Adrenal gland (tissue), 12 donors: ENCODE results near the gene PNPLA5. TPM values are rescaled to one million over a fixed set of nuclear protein-coding genes. Genes with fewer than 3 reads are reported as not detected.
"Not testable (repeated sequence)": the region's sequence is repeated elsewhere in the genome, so short reads cannot be mapped to it uniquely, and the experiment has no call there.

ENCODE experiments used
- DNase-seq, 7 donors: peaks; one replicate each; pipeline ENCODE4 v3.0.0-alpha.2; 2019 to 2020
- H3K27ac ChIP-seq, 5 donors: fragments of 200-600 bp; sonication (generic) in 4 of 5; 1 replicate in 3 of 5; 2 replicates in 2 of 5; pipeline versions ENCODE4 v1.5.1 to v1.8.0; 2016 to 2020; ENCODE audit warnings: mild to moderate bottlenecking in 1 of 5
- H3K27me3 ChIP-seq: fragments of 200-600 bp; 2 replicates; pipeline ENCODE4 v1.8.0; 2021
- H3K36me3 ChIP-seq, 2 donors: fragments of 200-600 bp; replicated peaks in 1 of 2; 1 replicate in 1 of 2; 2 replicates in 1 of 2; pipeline versions ENCODE4 v1.5.1 to v1.8.0; 2018 to 2022
- H3K4me1 ChIP-seq, 2 donors: fragments of 200-600 bp; replicated peaks in 1 of 2; 1 replicate in 1 of 2; 2 replicates in 1 of 2; pipeline versions ENCODE4 v1.5.1 to v1.8.0; 2018 to 2021
- H3K4me3 ChIP-seq, 4 donors: fragments of 200-600 bp; sonication (generic) in 3 of 4; one replicate each; pipeline ENCODE4 v1.5.1; 2016 to 2018
- H3K9me3 ChIP-seq, 3 donors: fragments of 200-600 bp; sonication (generic) in 1 of 3; replicated peaks in 1 of 3; 1 replicate in 2 of 3; 2 replicates in 1 of 3; pipeline versions ENCODE4 v1.5.1 to v1.8.0; 2016 to 2021
- POLR2A ChIP-seq, 2 donors: fragments of 450-650 bp; IDR thresholded peaks; one replicate each; pipeline ENCODE4 v1.6.1; 2017; ENCODE audit warnings: antibody characterized with exemption in 2 of 2, mild to moderate bottlenecking in 2 of 2, moderate library complexity in 1 of 2
- WGBS, 4 donors: extraction: QIAGEN DNeasy Blood & Tissue Kit in 2 of 4; methylation state at CpG; one replicate each; pipeline versions ENCODE4 v1.1.5 to v1.1.7; 2013 to 2017; 5-methylcytosine and 5-hydroxymethylcytosine counted together
- intact Hi-C, 2 donors: fragments of 100-400 bp; cut with DNase I; formaldehyde crosslinking; loops; one replicate each; pipeline versions ENCODE4 v1.14.1 to v1.15.0; 2022 to 2023
- polyA plus RNA-seq, 3 donors: library from polyadenylated mRNA; stranded (reverse); fragments of 200-250 nt in 2 of 3; fragments of 350-450 nt in 1 of 3; fragmentation: Illumina TruSeq in 1 of 3; extraction: RNeasy Lipid Tissue Mini Kit (QIAGEN cat#74804) in 1 of 3; gene quantifications; one replicate each; pipeline ENCODE4 v1.2.3, GENCODE V29; 2013 to 2014
- total RNA-seq, 9 donors: library from RNA; depleted of rRNA in 4 of 9; stranded (reverse); fragments of >200 nt in 4 of 9; fragments of 120-200 nt in 1 of 9; fragmentation: NEBNext Ultra II Directional in 1 of 9; extraction: Animal tissue kit (Norgen Biotek cat#: 25700) in 1 of 9; gene quantifications; one replicate each; pipeline versions ENCODE4 v1.1.0 to v1.2.4, GENCODE V29; 2013 to 2023
- TF ChIP-seq, protein P1 (sequence below), 6 experiments: fragments of 450-650 bp in 4 of 6; fragments of 200-600 bp in 2 of 6; sonication (generic) in 1 of 6; IDR thresholded peaks; 1 replicate in 5 of 6; 2 replicates in 1 of 6; pipeline versions ENCODE4 v1.5.1 to v1.8.0; 2016 to 2021; ENCODE audit warnings: antibody characterized with exemption in 6 of 6, mild to moderate bottlenecking in 2 of 6, moderate library complexity in 1 of 6
- donor health status: healthy with polysubstance abuse.
- donor health status: Bipolar disorder and iron deficiency.
- donor health status: DM: yes; HTN: yes; CAD: no.
- donor health status: DM: no; HTN: no; CAD: no.
- donor health status: DM: no; HTN: no; CAD: no.
- donor health status: DM: yes; HTN: yes; CAD: no.

PNPLA5 gene
- total and polyA plus RNA-seq, 12 donors: not detected

DNA sequence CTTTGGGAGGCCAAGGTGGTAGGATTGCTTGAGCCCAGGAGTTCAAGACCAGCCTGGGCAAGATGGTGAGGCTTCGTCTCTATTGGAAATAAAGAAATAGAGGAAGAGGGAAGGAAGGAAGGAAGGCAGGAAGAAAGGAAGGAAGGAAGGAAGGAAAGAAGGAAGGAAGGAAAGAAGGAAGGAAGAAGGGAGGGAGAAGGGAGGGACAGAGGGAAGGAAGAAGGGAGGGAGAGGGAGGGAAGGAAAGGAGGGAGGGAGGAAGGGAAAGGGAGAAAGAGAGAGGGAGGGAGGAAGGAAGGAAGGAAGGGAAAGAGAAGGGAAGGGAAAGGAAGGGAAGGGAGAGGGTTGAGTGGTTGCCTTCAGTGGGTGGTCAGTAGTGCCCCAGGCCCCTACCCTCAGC lies 17.9 kb upstream of the PNPLA5 start:
- H3K4me3 ChIP-seq: no peak overlapping the region
- intact Hi-C loops: no loop called here
- DNase-seq: no peak
- TF ChIP-seq POLR2A (IDR thresholded peaks at IDR 0.05): no peak
- TF ChIP-seq, protein P1, sequence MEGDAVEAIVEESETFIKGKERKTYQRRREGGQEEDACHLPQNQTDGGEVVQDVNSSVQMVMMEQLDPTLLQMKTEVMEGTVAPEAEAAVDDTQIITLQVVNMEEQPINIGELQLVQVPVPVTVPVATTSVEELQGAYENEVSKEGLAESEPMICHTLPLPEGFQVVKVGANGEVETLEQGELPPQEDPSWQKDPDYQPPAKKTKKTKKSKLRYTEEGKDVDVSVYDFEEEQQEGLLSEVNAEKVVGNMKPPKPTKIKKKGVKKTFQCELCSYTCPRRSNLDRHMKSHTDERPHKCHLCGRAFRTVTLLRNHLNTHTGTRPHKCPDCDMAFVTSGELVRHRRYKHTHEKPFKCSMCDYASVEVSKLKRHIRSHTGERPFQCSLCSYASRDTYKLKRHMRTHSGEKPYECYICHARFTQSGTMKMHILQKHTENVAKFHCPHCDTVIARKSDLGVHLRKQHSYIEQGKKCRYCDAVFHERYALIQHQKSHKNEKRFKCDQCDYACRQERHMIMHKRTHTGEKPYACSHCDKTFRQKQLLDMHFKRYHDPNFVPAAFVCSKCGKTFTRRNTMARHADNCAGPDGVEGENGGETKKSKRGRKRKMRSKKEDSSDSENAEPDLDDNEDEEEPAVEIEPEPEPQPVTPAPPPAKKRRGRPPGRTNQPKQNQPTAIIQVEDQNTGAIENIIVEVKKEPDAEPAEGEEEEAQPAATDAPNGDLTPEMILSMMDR (IDR thresholded peaks at IDR 0.05): no peak
- no peak overlapping the region for H3K27ac ChIP-seq
- H3K4me1 ChIP-seq: no peaks in the 10 kb centered on the region
- H3K36me3 ChIP-seq: no peaks in the 10 kb centered on the region
- H3K9me3 ChIP-seq: no peaks in the 10 kb centered on the region
- 69 to 81% (median 76%) methylated on average over 1 of the region's 1 CpG for WGBS, 4 donors
- H3K27me3 ChIP-seq: peaks cover 5% of the 10 kb centered on the region

- Histone ChIP-seq H3K9me3 (no peaks in the 10 kb centered on the region), H3K27me3 (peaks cover 5% of the 10 kb centered on the region), H3K36me3 (no peaks in the 10 kb centered on the region), H3K4me3 (no peak overlapping the region), H3K4me1 (no peaks in the 10 kb centered on the region), H3K27ac (no peak overlapping the region)
- 42 to 49% (median 46%) methylated on average over 7 of the region's 7 CpGs for WGBS, 4 donors
- no peak for DNase-seq
- intact Hi-C loops: no loop called here
- no peak for TF ChIP-seq POLR2A (IDR thresholded peaks at IDR 0.05)
- TF ChIP-seq, protein P1 (IDR thresholded peaks at IDR 0.05): no peak
Observed at GRCh38 chr22:43905681-43906080, 13.9 kb upstream of the PNPLA5 start.

GRCh38 chr22:43904412-43904811 lies 12.6 kb upstream of the PNPLA5 start:
- WGBS, 4 donors: 28 to 51% (median 33%) methylated on average over 3 to 12 of the region's 12 CpGs
- TF ChIP-seq, protein P1 (IDR thresholded peaks at IDR 0.05): peak in 4 of 6 experiments; percentile 23 to 36 (median 34)
- H3K27ac ChIP-seq, intact Hi-C loops, H3K4me3 ChIP-seq, H3K9me3 ChIP-seq, H3K36me3 ChIP-seq, H3K27me3 ChIP-seq, H3K4me1 ChIP-seq: not testable (repeated sequence)
- peak in 3 of 7 donors; percentile 32 to 83 (median 57) for DNase-seq

- H3K36me3 ChIP-seq, DNase-seq, H3K4me1 ChIP-seq, H3K4me3 ChIP-seq, H3K27me3 ChIP-seq, intact Hi-C loops, H3K9me3 ChIP-seq, H3K27ac ChIP-seq: not testable (repeated sequence)
- 63 to 78% (median 67%) methylated on average over 9 to 12 of the region's 12 CpGs for WGBS, 4 donors
Observed at GRCh38 chr22:43903033-43903432, 11.2 kb upstream of the PNPLA5 start.

DNA sequence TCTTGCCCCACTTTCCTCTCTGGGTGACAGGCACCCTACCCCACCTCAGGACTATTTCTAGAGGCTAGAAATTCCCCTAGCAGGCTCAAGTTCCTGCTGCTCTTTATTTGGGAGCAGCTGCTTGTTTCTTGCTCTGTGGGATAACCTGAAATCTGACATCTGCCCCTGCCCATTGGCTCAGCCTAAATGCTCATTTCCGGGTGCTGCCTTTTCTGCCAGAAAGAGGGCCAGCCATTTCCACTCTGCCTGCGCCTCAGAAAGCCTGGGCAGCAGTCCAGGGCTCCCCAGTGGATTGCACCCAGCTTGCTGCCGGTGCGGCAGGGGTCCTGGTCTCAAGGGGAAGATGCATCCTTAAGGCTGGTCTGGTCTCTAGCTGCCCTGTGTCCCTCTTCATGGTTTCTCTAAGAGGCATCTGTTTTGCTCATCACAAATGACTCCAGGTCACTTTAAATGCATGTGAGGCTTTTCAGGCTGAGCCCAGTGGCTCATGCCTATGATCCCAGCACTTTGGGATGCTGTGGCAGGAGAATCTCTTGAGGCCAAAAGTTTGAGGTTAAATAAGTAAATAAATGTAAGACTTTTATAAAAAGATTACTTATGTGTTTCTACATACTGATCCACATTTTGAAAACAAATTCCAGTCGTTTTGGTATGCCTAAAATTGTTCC lies 10.3 kb upstream of the PNPLA5 start:
- intact Hi-C loops: no loop called here
- Histone ChIP-seq H3K27me3 (peaks cover 5% of the 10 kb centered on the region), H3K9me3 (no peaks in the 10 kb centered on the region), H3K36me3 (no peaks in the 10 kb centered on the region), H3K4me3 (no peak overlapping the region), H3K4me1 (no peaks in the 10 kb centered on the region), H3K27ac (no peak overlapping the region)
- no peak for TF ChIP-seq POLR2A (IDR thresholded peaks at IDR 0.05)
- TF ChIP-seq, protein P1 (IDR thresholded peaks at IDR 0.05): no peak
- no peak for DNase-seq
- 50 to 73% (median 62%) methylated on average over 5 of the region's 5 CpGs for WGBS, 4 donors
